HCT116 (cell line): Measurements from ENCODE around the gene VASN. TPM values are rescaled to one million over a fixed set of nuclear protein-coding genes. Genes with fewer than 3 reads are reported as not detected.

Experiments used
- ATAC-seq: fragments of 200-7000 bp; cut with Tn5 transposase; 2 replicates; pipeline ENCODE4 v1.9.1; 2020; ENCODE audit warnings: mild to moderate bottlenecking, moderate library complexity
- BruUV-seq: library from RNA; stranded (reverse); fragments of 400-500 nt; replicated peaks from 2 replicates; lab custom pipeline; 2021; lab: Mats Ljungman, UMichigan
- CTCF ChIA-PET: fragments of 300-600 bp; sonication (Branson Sonifier 250); formaldehyde crosslinking; loops from one replicate; lab custom pipeline; 2021; ENCODE audit warnings: antibody characterized with exemption; lab: Charles Lee
- POLR2A ChIA-PET: fragments of 300-600, 350-600 bp; sonication (Branson Sonifier 250); formaldehyde crosslinking; loops from one replicate; lab custom pipeline; 2021; ENCODE audit warnings: antibody characterized with exemption; lab: Charles Lee
- RAD21 ChIA-PET, 2 experiments: fragments of 300-600 bp; sonication (Branson Sonifier 250); formaldehyde crosslinking; loops; one replicate each; lab custom pipeline; 2023; ENCODE audit warnings: low total read pairs in 2 of 2; ENCODE audit not compliant: uncharacterized antibody in 2 of 2, unreplicated experiment in 2 of 2, low non-redundant PET in 1 of 2; lab: Charles Lee
- DNase-seq: peaks from one replicate; pipeline ENCODE4 v3.0.0-alpha.2; 2010; ENCODE audit warnings: low read depth, low spot score
- H2AFZ ChIP-seq: fragments of 200-600 bp; shearing (Covaris generic), sonication (generic); 2 replicates; pipeline ENCODE4 v1.6.1; 2017; ENCODE audit warnings: low read depth, mixed run types, mixed read lengths, antibody characterized with exemption, low read length; ENCODE audit not compliant: poor library complexity, severe bottlenecking
- H3K27ac ChIP-seq: 2 replicates; pipeline ENCODE4 v1.5.1; 2012; ENCODE audit warnings: low read depth, low read length
- H3K27me3 ChIP-seq: fragments of 200-600 bp; sonication (generic); 2 replicates; pipeline ENCODE4 v1.6.1; 2016; ENCODE audit warnings: mixed run types, low read length, mixed read lengths; ENCODE audit not compliant: insufficient read depth
- H3K36me3 ChIP-seq, 2 experiments: fragments of 200-500 bp in 1 of 2; fragments of 200-600 bp in 1 of 2; sonication (Bioruptor generic) in 1 of 2; sonication (generic) in 1 of 2; 2 replicates each; pipeline versions ENCODE4 v1.5.1 to v1.6.1; 2014 to 2016; ENCODE audit warnings: low read length in 2 of 2, inconsistent platforms in 1 of 2, mixed read lengths in 1 of 2, mixed run types in 1 of 2; ENCODE audit not compliant: insufficient read depth in 2 of 2, control insufficient read depth in 1 of 2
- H3K4me1 ChIP-seq, 2 experiments: fragments of 200-600 bp in 1 of 2; sonication (generic) in 1 of 2; 2 replicates each; pipeline versions ENCODE4 v1.5.1 to v1.6.1; 2012 to 2017; ENCODE audit warnings: low read length in 2 of 2, inconsistent platforms in 1 of 2, mild to moderate bottlenecking in 1 of 2, mixed read lengths in 1 of 2, mixed run types in 1 of 2, moderate library complexity in 1 of 2; ENCODE audit not compliant: insufficient read depth in 2 of 2, control insufficient read depth in 1 of 2
- H3K4me2 ChIP-seq: fragments of 200-600 bp; sonication (generic); 2 replicates; pipeline ENCODE4 v1.6.1; 2017; ENCODE audit warnings: mixed run types, low read length, mixed read lengths
- H3K4me3 ChIP-seq, 2 experiments: fragments of 200-600 bp in 1 of 2; sonication (generic) in 1 of 2; replicated peaks in 1 of 2; 2 replicates each; pipeline ENCODE4 v1.5.1; 2011 to 2016; ENCODE audit warnings: low read length in 2 of 2, control low read depth in 1 of 2, low read depth in 1 of 2, mild to moderate bottlenecking in 1 of 2, mixed read lengths in 1 of 2, mixed run types in 1 of 2
- H3K79me2 ChIP-seq: fragments of 200-600 bp; sonication (generic); 2 replicates; pipeline ENCODE4 v1.6.1; 2017; ENCODE audit warnings: mild to moderate bottlenecking, mixed run types, low read length, moderate library complexity, mixed read lengths; ENCODE audit not compliant: insufficient read depth
- H3K9ac ChIP-seq: fragments of 200-600 bp; sonication (generic); 2 replicates; pipeline ENCODE4 v1.6.1; 2016; ENCODE audit warnings: low read length, mixed read lengths
- H3K9me2 ChIP-seq: fragments of 200-600 bp; sonication (generic), shearing (Covaris generic); 2 replicates; pipeline ENCODE4 v1.6.1; 2017; ENCODE audit warnings: mixed run types, mild to moderate bottlenecking, moderate library complexity; ENCODE audit not compliant: insufficient read depth
- H3K9me3 ChIP-seq, 2 experiments: fragments of 200-500 bp in 1 of 2; fragments of 200-600 bp in 1 of 2; sonication (Bioruptor generic) in 1 of 2; sonication (generic) in 1 of 2; 2 replicates each; pipeline ENCODE4 v1.6.1; 2014 to 2017; ENCODE audit warnings: low read length in 2 of 2, mixed read lengths in 2 of 2, inconsistent platforms in 1 of 2, low read depth in 1 of 2, mild to moderate bottlenecking in 1 of 2, mixed run types in 1 of 2, moderate library complexity in 1 of 2; ENCODE audit not compliant: control insufficient read depth in 1 of 2, insufficient read depth in 1 of 2
- H4K20me1 ChIP-seq: fragments of 200-600 bp; sonication (generic), shearing (Covaris generic); 2 replicates; pipeline ENCODE4 v1.6.1; 2017; ENCODE audit warnings: mixed run types, mild to moderate bottlenecking, moderate library complexity; ENCODE audit not compliant: insufficient read depth
- CEBPB ChIP-seq: IDR thresholded peaks from 2 replicates; pipeline ENCODE4 v1.6.1; 2012; ENCODE audit warnings: low read depth
- EGR1 ChIP-seq: IDR thresholded peaks from 2 replicates; pipeline ENCODE4 v1.6.1; 2012; ENCODE audit warnings: low read depth
- ELF1 ChIP-seq: IDR thresholded peaks from 2 replicates; pipeline ENCODE4 v1.6.1; 2012; ENCODE audit warnings: low read depth, borderline replicate concordance
- EZH2 ChIP-seq: fragments of 200-600 bp; sonication (generic); IDR thresholded peaks from 2 replicates; pipeline ENCODE4 v1.6.1; 2017; ENCODE audit warnings: antibody characterized with exemption, mixed run types
- EZH2phosphoT487 ChIP-seq: fragments of 200-600 bp; IDR thresholded peaks from 2 replicates; pipeline ENCODE4 v1.6.1; 2018; ENCODE audit warnings: antibody characterized with exemption, borderline replicate concordance
- FOSL1 ChIP-seq: IDR thresholded peaks from 2 replicates; pipeline ENCODE4 v1.6.1; 2012; ENCODE audit warnings: low read depth
- POLR2A ChIP-seq: IDR thresholded peaks from 2 replicates; pipeline ENCODE4 v1.7.0; 2011; ENCODE audit warnings: borderline replicate concordance; ENCODE audit not compliant: insufficient read depth, insufficient read length; ENCODE audit errors: extremely low read depth
- REST ChIP-seq: IDR thresholded peaks from 2 replicates; pipeline ENCODE4 v1.6.1; 2012; ENCODE audit warnings: low read depth
- SIN3A ChIP-seq: IDR thresholded peaks from 2 replicates; pipeline ENCODE4 v1.6.1; 2012; ENCODE audit warnings: low read depth
- SP1 ChIP-seq: IDR thresholded peaks from 2 replicates; pipeline ENCODE4 v1.6.1; 2012; ENCODE audit warnings: low read depth
- SRF ChIP-seq: IDR thresholded peaks from 2 replicates; pipeline ENCODE4 v1.6.1; 2012; ENCODE audit warnings: low read depth
- TCF7L2 ChIP-seq: IDR thresholded peaks from 2 replicates; pipeline ENCODE4 v1.7.0; 2011; ENCODE audit warnings: borderline replicate concordance, inconsistent platforms; ENCODE audit not compliant: insufficient read depth, insufficient read length; ENCODE audit errors: extremely low read depth
- YY1 ChIP-seq: IDR thresholded peaks from 2 replicates; pipeline ENCODE4 v1.6.1; 2011; ENCODE audit warnings: low read length, low read depth, moderate library complexity, mild to moderate bottlenecking; ENCODE audit not compliant: insufficient replicate concordance; ENCODE audit errors: extremely low read depth
- ZFX ChIP-seq: fragments of 450-650 bp; IDR thresholded peaks from 2 replicates; pipeline ENCODE4 v1.6.1; 2017
- ZNF274 ChIP-seq: fragments of 200-500 bp; sonication (Bioruptor generic); IDR thresholded peaks from 2 replicates; pipeline ENCODE4 v1.6.1; 2014; ENCODE audit warnings: mild to moderate bottlenecking, low read depth, low read length, inconsistent platforms
- intact Hi-C: fragments of 100-400 bp; cut with micrococcal nuclease; formaldehyde crosslinking; loops from 2 replicates; pipeline ENCODE4 v1.10.0; 2022
- total RNA-seq: library from RNA; stranded (reverse); gene quantifications from one replicate; pipeline ENCODE4 v1.2.1, GENCODE V29; 2021; ENCODE audit not compliant: unreplicated experiment
- TF ChIP-seq, protein P1 (sequence below): IDR thresholded peaks from 2 replicates; pipeline ENCODE4 v1.6.1; 2012
- TF ChIP-seq, protein P2 (sequence below): IDR thresholded peaks from 2 replicates; pipeline ENCODE4 v1.6.1; 2011; ENCODE audit warnings: mild to moderate bottlenecking, low read length, moderate library complexity; ENCODE audit not compliant: insufficient replicate concordance; ENCODE audit errors: extremely low read depth
- TF ChIP-seq, protein P3 (sequence below), 3 experiments: fragments of 200-600 bp in 1 of 3; sonication (generic) in 1 of 3; IDR thresholded peaks in 2 of 3; conservative IDR thresholded peaks in 1 of 3; 2 replicates each; pipeline ENCODE4 v1.5.1; 2012 to 2017; ENCODE audit warnings: low read depth in 2 of 3, low read length in 2 of 3, antibody characterized with exemption in 1 of 3, borderline replicate concordance in 1 of 3, control low read depth in 1 of 3, mild to moderate bottlenecking in 1 of 3, mixed read lengths in 1 of 3, mixed run types in 1 of 3, moderate library complexity in 1 of 3; ENCODE audit not compliant: insufficient read depth in 1 of 3
- TF ChIP-seq, protein P4 (sequence below): IDR thresholded peaks from 2 replicates; pipeline ENCODE4 v1.6.1; 2012

Gene VASN
- total RNA-seq, 1 experiment from 2014 or later = 6.3 TPM

GRCh38 chr16:4391631-4392381 lies 20.2 kb downstream of the VASN start:
- no peak overlapping the region for H3K4me2 ChIP-seq

More at GRCh38 chr16:4391631-4392381, 20.2 kb downstream of the VASN start:
- Histone ChIP-seq H3K4me3 (no peak overlapping the region), H2AFZ (no peak overlapping the region), H3K27me3 (no peaks in the 10 kb centered on the region), H3K36me3 (no peaks in the 10 kb centered on the region), H3K4me1 (peaks cover 7 to 13% of the 10 kb centered on the region in 2 experiments; a peak in 3 of 4 replicates), H3K9me3 (no peaks in the 10 kb centered on the region), H3K9me2 (no peaks in the 10 kb centered on the region), H4K20me1 (no peaks in the 10 kb centered on the region), H3K9ac (no peak overlapping the region), H3K79me2 (no peaks in the 10 kb centered on the region), H3K27ac (no peak overlapping the region)
- POLR2A ChIA-PET = interaction anchor here (0.7 kb wide), 1 partner anchor 18 kb away, joined by 6 read pairs; no protein-coding TSS in a partner anchor
- no TSS peak for BruUV-seq
- TF ChIP-seq REST (no peak), EZH2phosphoT487 (no peak), ELF1 (no peak), POLR2A (no peak), EZH2 (no peak), ZNF274 (no peak), SIN3A (no peak), FOSL1 (no peak), TCF7L2 (no peak), CEBPB (no peak), EGR1 (no peak), ZFX (no peak), SP1 (no peak), SRF (no peak), YY1 (no peak)
- TF ChIP-seq, protein P1, sequence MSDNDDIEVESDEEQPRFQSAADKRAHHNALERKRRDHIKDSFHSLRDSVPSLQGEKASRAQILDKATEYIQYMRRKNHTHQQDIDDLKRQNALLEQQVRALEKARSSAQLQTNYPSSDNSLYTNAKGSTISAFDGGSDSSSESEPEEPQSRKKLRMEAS = no peak
- TF ChIP-seq, protein P2, sequence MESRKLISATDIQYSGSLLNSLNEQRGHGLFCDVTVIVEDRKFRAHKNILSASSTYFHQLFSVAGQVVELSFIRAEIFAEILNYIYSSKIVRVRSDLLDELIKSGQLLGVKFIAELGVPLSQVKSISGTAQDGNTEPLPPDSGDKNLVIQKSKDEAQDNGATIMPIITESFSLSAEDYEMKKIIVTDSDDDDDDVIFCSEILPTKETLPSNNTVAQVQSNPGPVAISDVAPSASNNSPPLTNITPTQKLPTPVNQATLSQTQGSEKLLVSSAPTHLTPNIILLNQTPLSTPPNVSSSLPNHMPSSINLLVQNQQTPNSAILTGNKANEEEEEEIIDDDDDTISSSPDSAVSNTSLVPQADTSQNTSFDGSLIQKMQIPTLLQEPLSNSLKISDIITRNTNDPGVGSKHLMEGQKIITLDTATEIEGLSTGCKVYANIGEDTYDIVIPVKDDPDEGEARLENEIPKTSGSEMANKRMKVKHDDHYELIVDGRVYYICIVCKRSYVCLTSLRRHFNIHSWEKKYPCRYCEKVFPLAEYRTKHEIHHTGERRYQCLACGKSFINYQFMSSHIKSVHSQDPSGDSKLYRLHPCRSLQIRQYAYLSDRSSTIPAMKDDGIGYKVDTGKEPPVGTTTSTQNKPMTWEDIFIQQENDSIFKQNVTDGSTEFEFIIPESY = no peak
- TF ChIP-seq, protein P3, sequence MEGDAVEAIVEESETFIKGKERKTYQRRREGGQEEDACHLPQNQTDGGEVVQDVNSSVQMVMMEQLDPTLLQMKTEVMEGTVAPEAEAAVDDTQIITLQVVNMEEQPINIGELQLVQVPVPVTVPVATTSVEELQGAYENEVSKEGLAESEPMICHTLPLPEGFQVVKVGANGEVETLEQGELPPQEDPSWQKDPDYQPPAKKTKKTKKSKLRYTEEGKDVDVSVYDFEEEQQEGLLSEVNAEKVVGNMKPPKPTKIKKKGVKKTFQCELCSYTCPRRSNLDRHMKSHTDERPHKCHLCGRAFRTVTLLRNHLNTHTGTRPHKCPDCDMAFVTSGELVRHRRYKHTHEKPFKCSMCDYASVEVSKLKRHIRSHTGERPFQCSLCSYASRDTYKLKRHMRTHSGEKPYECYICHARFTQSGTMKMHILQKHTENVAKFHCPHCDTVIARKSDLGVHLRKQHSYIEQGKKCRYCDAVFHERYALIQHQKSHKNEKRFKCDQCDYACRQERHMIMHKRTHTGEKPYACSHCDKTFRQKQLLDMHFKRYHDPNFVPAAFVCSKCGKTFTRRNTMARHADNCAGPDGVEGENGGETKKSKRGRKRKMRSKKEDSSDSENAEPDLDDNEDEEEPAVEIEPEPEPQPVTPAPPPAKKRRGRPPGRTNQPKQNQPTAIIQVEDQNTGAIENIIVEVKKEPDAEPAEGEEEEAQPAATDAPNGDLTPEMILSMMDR (IDR thresholded peaks at IDR 0.05 in 2 of 3, conservative IDR thresholded peaks at IDR 0.05 in 1 of 3; ENCODE audit: borderline replicate concordance in 1 of 3, insufficient read depth in 1 of 3, low read depth in 2 of 3, low read length in 2 of 3) = no peak
- TF ChIP-seq, protein P4, sequence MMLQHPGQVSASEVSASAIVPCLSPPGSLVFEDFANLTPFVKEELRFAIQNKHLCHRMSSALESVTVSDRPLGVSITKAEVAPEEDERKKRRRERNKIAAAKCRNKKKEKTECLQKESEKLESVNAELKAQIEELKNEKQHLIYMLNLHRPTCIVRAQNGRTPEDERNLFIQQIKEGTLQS = no peak
- CTCF ChIA-PET = interaction anchor here (1.6 kb wide), 1 partner anchor 10 kb away, joined by 6 read pairs; no protein-coding TSS in a partner anchor
- no peak for DNase-seq
- intact Hi-C loops = no loop called here
- RAD21 ChIA-PET = no interaction called here
- no peak for ATAC-seq
